Stomach smooth muscle (tissue), 2 donors: ENCODE data around the gene TRIO.

Experiments
- H3K27ac ChIP-seq: one replicate; pipeline ENCODE4 v1.7.0; 2013; ENCODE audit warnings: mild to moderate bottlenecking, low read length, inconsistent platforms
- H3K27me3 ChIP-seq, 2 donors: one replicate each; pipeline ENCODE4 v1.7.0; 2013; ENCODE audit warnings: low read length in 2 of 2; ENCODE audit not compliant: insufficient read depth in 2 of 2, control insufficient read depth in 1 of 2
- H3K36me3 ChIP-seq, 2 donors: one replicate each; pipeline ENCODE4 v1.7.0; 2013; ENCODE audit warnings: low read length in 2 of 2; ENCODE audit not compliant: control insufficient read depth in 2 of 2, insufficient read depth in 2 of 2
- H3K4me1 ChIP-seq: one replicate; pipeline ENCODE4 v1.7.0; 2013; ENCODE audit warnings: low read length; ENCODE audit not compliant: control insufficient read depth, insufficient read depth
- H3K4me3 ChIP-seq, 2 donors: one replicate each; pipeline ENCODE4 v1.7.0; 2013; ENCODE audit warnings: low read length in 2 of 2
- H3K9ac ChIP-seq, 2 donors: one replicate each; pipeline ENCODE4 v1.7.0; 2013; ENCODE audit warnings: low read length in 2 of 2, mild to moderate bottlenecking in 1 of 2
- H3K9me3 ChIP-seq, 2 donors: one replicate each; pipeline ENCODE4 v1.7.0; 2013; ENCODE audit warnings: low read length in 2 of 2; ENCODE audit not compliant: control insufficient read depth in 2 of 2
- donor health status: healthy.
- donor health status: Pancreatic carcinoma.

The TRIO gene

GRCh38 chr5:14373685-14374084 is 230.5 kb downstream of the TRIO start:
- H3K4me1 ChIP-seq: no peaks in the 10 kb centered on the region
- H3K4me3 ChIP-seq: no peak overlapping the region
- no peak overlapping the region for H3K27ac ChIP-seq
- H3K9ac ChIP-seq: no peak overlapping the region
- H3K27me3 ChIP-seq: no peaks in the 10 kb centered on the region
- H3K9me3 ChIP-seq: no peaks in the 10 kb centered on the region
- peaks cover 41 to 51% of the 10 kb centered on the region in 2 donors for H3K36me3 ChIP-seq

- peaks cover 41 to 51% of the 10 kb centered on the region in 2 donors for H3K36me3 ChIP-seq
- no peak overlapping the region for H3K4me3 ChIP-seq
Measured at GRCh38 chr5:14374100-14374499, 231.0 kb downstream of the TRIO start.

GRCh38 chr5:14376789-14377188 is 233.6 kb downstream of the TRIO start:
- Histone ChIP-seq H3K9me3 (no peaks in the 10 kb centered on the region), H3K4me1 (peaks cover 12% of the 10 kb centered on the region), H3K9ac (no peak overlapping the region), H3K27ac (no peak overlapping the region), H3K4me3 (no peak overlapping the region), H3K27me3 (no peaks in the 10 kb centered on the region), H3K36me3 (peaks cover 43 to 46% of the 10 kb centered on the region in 2 donors)

More at GRCh38 chr5:14374100-14374499, 231.0 kb downstream of the TRIO start:
- no peaks in the 10 kb centered on the region for H3K27me3 ChIP-seq
- H3K9me3 ChIP-seq: no peaks in the 10 kb centered on the region
- no peaks in the 10 kb centered on the region for H3K4me1 ChIP-seq
- no peak overlapping the region for H3K9ac ChIP-seq
- no peak overlapping the region for H3K27ac ChIP-seq

GRCh38 chr5:14379739-14380497 is 236.8 kb downstream of the TRIO start:
- no peak overlapping the region for H3K4me3 ChIP-seq
- H3K27me3 ChIP-seq: no peaks in the 10 kb centered on the region
- H3K9ac ChIP-seq: no peak overlapping the region
- peaks cover 27 to 47% of the 10 kb centered on the region in 2 donors for H3K36me3 ChIP-seq
- no peak overlapping the region for H3K27ac ChIP-seq
- no peaks in the 10 kb centered on the region for H3K9me3 ChIP-seq
- peaks cover 12% of the 10 kb centered on the region for H3K4me1 ChIP-seq

- H3K9me3 ChIP-seq: no peaks in the 10 kb centered on the region
- peaks cover 28 to 52% of the 10 kb centered on the region in 2 donors for H3K36me3 ChIP-seq
Measured at GRCh38 chr5:14380712-14381111, 237.6 kb downstream of the TRIO start.

GRCh38 chr5:14382640-14383039 is 239.5 kb downstream of the TRIO start:
- Histone ChIP-seq H3K36me3 (peaks cover 30 to 61% of the 10 kb centered on the region in 2 donors), H3K9me3 (no peaks in the 10 kb centered on the region), H3K27me3 (no peaks in the 10 kb centered on the region)

More at GRCh38 chr5:14380712-14381111, 237.6 kb downstream of the TRIO start:
- H3K9ac ChIP-seq: no peak overlapping the region
- no peak overlapping the region for H3K4me3 ChIP-seq
- H3K27ac ChIP-seq: no peak overlapping the region
- no peaks in the 10 kb centered on the region for H3K27me3 ChIP-seq
- peaks cover 12% of the 10 kb centered on the region for H3K4me1 ChIP-seq

GRCh38 chr5:14383923-14384322 is 240.8 kb downstream of the TRIO start:
- H3K27me3 ChIP-seq: no peaks in the 10 kb centered on the region
- no peaks in the 10 kb centered on the region for H3K9me3 ChIP-seq
- no peak overlapping the region for H3K4me3 ChIP-seq
- H3K4me1 ChIP-seq: peaks cover 12% of the 10 kb centered on the region
- no peak overlapping the region for H3K9ac ChIP-seq
- H3K36me3 ChIP-seq: peaks cover 33 to 54% of the 10 kb centered on the region in 2 donors
- no peak overlapping the region for H3K27ac ChIP-seq

More at GRCh38 chr5:14382640-14383039, 239.5 kb downstream of the TRIO start:
- no peak overlapping the region for H3K9ac ChIP-seq
- no peak overlapping the region for H3K4me3 ChIP-seq
- H3K4me1 ChIP-seq: peaks cover 12% of the 10 kb centered on the region
- H3K27ac ChIP-seq: no peak overlapping the region

GRCh38 chr5:14385019-14385418 is 241.9 kb downstream of the TRIO start:
- Histone ChIP-seq H3K4me1 (peaks cover 9% of the 10 kb centered on the region), H3K36me3 (peaks cover 39 to 50% of the 10 kb centered on the region in 2 donors), H3K27ac (no peak overlapping the region)

GRCh38 chr5:14386884-14387624 is 243.9 kb downstream of the TRIO start:
- H3K9ac ChIP-seq: no peak overlapping the region
- no peaks in the 10 kb centered on the region for H3K27me3 ChIP-seq
- H3K4me3 ChIP-seq: no peak overlapping the region
- peaks cover 48 to 53% of the 10 kb centered on the region in 2 donors for H3K36me3 ChIP-seq
- no peaks in the 10 kb centered on the region for H3K4me1 ChIP-seq
- H3K27ac ChIP-seq: no peak overlapping the region
- no peaks in the 10 kb centered on the region for H3K9me3 ChIP-seq

More at GRCh38 chr5:14385019-14385418, 241.9 kb downstream of the TRIO start:
- no peak overlapping the region for H3K4me3 ChIP-seq
- no peak overlapping the region for H3K9ac ChIP-seq
- no peaks in the 10 kb centered on the region for H3K9me3 ChIP-seq
- H3K27me3 ChIP-seq: no peaks in the 10 kb centered on the region

GRCh38 chr5:14388741-14389140 is 245.6 kb downstream of the TRIO start:
- Histone ChIP-seq H3K9ac (no peak overlapping the region), H3K27me3 (no peaks in the 10 kb centered on the region), H3K4me1 (no peaks in the 10 kb centered on the region), H3K36me3 (peaks cover 45 to 54% of the 10 kb centered on the region in 2 donors), H3K9me3 (no peaks in the 10 kb centered on the region), H3K4me3 (no peak overlapping the region), H3K27ac (no peak overlapping the region)
